Activated CD8-positive, alpha-beta memory T cell treated with anti-CD3 and anti-CD28 coated beads, Interleukin-2, amount 50 U/mL, for 24 hours (primary cell): ENCODE data around the gene KIFC3.
"Not testable (repeated sequence)": the region's sequence is repeated elsewhere in the genome, so short reads cannot be mapped to it uniquely, and the experiment has no call there.

Experiments used
- DNase-seq: peaks from one replicate; pipeline ENCODE4 v3.0.0-alpha.2; 2020; ENCODE audit errors: extremely low read depth

Gene KIFC3

DNA sequence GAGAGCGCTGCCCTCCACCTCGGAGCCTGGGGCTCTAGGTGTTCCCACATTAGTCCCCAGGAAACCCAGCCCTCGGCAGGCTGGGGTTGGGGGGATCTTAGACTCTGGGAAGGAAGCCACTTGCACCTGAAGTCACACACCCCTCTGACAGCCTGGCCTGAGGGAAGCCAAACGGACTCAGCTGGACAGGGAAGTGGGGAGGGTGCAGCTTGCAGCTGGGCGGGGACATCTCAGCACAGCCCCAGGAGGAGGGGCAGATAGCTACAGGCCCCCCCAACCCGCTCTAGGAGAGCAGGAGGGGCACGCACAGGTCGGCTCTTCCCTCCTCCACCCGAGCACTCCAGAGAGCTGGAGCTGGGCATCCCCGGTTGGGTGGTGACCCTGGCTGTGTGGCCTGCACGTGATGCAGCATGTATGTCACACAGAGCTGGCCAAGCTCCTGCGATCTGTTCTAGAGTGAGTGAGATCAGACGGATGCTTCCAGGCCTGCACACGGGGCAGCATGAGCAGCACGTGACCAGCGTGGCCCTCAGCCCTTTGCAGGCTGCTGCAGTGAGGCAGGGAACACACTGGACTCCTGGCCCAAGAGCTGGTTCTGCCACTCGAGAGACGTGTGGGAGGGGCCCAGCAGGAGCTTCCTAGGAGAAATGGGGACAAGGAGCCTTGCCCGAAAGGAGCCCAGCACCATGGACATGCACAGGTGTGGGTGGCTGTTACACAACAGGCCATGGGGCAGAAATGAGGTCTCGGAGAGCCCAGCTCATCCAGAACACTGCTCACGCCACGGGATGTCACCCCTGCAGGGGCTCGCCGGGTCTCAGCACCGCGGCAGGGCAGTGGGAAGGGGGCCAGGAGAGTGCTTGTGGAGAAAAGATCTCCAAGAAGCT, 15.4 kb downstream of the KIFC3 start:
- DNase-seq: no peak

DNA sequence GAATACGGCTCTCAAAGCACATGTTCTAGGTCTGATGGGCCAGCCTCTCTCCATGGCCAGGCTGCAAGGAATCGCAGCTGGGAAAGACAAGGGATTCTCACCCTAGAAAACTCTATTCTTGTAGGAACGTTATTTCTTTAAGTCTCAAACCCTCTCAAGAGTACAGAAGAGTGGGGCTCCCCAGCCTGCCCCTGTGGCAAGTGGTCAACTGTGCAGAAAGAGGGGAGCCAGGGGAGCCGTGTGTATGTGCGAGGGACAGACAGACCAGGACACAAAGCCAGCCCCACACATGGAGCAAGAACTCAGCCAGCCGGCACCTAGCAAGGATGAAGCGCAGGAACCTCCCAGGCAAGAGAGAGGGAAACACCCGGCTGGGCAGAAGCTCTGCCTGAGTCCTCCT, 16.4 kb downstream of the KIFC3 start:
- DNase-seq: no peak

DNA sequence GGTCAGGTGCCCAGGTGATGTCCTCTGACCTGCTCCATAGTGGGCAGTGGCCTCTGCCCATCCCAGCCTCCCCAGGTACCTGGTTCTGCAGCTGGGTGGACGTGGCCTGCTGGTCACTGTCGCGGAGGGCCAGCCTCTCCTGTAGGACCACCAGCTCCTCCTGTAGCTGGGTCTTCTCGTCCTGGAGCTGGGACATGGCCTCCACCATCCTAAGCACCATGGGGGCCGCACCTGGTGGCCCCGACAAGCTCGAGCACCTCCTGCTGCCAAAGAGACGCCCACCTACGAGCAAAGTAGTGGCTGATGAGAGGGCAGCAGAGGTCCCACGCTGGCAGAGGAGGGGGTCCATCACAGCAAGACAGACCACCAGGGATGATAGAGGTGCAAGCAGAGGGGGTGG, 16.9 kb downstream of the KIFC3 start:
- DNase-seq: no peak

DNA sequence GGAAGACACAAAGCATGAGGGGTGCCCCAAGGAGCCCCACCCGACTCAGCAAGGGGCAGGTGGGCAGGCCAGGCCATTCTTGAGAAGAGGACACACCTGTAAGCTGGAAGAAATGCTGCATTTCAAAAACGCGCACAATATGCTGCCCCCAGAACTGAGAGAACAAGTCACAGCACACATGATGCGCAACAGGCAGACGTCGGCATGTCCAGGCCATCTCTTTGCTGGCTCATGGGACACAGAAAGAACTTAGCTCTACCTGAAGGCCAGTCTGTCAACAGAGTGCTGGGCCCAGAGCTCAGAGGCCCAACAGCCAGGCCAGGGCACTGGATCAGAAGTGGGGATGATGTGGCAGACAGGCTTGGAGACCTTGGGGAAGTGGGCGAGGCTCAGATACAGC, 18.0 kb downstream of the KIFC3 start:
- DNase-seq: no peak

DNA sequence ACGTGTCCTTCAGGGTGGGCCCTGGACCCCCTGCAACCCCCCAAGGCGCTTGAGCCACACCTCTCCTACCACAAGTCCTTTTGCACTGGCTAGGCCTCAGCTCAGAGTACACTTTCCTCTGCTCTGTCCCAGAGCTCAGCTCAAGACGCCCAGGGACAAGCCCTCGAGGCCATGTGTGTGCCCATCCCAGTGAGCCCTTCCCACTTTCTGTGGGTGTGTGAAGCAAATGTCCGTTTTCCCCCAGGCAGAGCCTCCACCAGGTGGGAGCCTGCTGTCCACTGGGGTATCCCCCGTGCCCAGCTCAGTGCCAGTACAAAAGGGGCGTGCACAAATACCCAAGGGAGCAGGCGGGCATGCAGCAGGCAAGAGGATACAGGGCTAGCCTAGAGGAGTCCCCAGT, 18.4 kb downstream of the KIFC3 start:
- DNase-seq: no peak

DNA sequence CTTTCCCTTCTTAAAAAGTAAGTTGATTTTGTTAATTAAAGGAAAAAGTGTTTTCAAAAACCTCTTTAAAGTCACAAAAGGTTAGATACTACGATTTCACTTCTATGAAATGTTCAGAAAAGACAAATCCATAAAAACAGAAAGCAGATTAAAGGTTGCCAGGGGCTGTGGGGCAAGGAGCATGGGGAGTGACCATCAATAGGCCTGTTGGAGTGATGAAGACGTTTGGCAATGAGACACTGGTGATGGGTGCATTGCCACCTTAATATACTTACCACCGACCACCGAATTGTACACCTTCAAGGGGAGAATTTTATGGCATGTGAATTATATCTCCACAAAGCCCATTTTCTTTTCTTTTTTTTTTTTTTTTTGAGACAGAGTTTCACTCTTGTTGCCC, 19.2 kb downstream of the KIFC3 start:
- DNase-seq: no peak

DNA sequence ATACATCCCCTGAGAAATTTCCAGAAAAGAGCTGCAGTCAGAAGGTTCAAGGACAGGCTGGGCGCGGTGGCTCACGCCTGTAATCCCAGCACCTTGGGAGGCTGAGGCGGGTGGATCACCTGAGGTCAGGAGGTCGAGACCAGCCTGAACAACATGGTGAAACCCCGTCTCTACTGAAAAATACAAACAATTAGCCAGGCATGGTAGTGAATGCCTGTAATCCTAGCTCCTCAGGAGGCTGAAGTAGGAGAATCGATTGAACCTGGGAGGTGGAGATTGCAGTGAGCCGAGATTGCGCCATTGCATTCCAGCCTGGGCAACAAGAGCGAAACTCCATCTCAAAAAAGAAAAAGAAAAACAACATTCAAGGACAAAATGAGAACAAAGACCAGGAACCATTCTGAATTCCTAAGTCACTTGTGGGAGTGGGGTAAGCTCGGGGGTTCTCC, 19.7 kb downstream of the KIFC3 start:
- not testable (repeated sequence) for DNase-seq

DNA sequence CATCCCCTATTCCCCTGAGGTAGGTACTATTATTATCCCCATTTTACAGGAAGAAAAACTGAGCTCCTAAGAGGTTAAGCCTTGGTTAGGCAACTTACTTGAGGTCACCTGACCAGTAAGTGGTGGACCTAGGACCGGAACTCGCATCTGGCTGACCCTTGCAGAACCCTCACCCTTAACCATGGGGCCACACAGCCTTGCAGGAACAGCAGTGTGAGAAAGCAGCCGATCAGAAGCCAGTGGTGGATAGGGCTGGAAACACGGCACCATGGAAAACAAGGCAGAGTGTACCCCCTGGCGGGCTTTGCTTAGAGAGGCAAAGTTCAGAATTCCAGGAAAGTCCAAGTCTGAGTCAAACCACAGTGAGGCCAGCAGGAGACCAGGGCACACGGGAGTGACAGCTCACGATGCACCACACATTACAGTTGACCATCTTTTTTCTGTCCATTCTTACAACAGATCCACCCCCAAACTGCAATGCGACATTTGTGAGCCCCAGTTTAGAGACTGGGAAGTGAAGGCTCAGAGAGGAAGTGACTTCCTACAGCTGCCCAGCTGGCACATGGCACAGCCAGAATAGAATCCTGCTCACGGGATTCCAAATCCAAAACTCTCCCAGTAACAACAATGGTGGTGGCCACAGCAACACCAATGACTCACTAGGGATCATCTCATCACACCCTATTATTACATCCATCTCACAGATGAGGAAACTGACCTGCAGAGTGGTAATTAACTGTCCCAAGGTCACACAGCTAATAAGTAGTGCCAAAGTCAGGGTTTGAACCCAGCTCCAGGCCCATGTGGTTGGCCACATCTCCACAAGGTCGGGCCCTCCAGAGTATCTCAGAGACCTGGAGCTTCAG, 20.3 kb downstream of the KIFC3 start:
- DNase-seq: no peak

DNA sequence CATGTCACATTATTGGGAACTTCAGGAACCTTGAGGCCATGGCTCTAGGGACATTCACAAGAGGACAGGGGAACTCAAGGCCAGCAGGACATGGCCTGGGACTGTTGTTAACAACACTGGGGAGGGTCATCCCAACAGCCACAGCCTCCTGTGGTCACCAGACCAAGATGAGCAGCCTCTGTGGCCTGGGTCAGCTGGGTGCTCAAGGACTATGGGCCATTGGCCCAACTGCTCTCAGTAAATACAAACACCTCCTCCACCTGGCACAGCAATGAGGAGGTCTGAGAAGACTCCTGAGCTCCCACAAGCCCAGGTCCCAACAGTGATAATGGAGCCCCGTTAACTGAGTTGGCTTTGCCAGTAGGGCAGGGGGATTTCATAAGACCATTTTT, 20.9 kb downstream of the KIFC3 start:
- DNase-seq: no peak

DNA sequence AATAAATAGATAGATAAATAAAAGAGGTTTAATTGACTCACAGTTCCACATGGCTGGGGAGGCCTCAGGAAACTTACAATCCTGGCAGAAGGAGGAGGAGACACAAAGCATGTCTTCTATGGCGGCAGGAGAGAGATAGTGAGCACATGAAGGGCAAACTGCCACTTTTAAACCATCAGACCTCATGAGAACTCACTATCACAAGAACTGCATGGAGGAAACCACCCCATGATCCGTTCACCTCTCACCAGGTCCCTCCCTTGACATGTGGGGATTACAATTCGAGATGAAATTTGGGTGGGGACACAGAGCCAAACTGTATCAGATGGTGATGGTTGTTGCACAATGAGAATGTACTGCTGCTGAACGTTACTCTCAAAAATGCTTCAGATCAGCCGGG, 22.5 kb downstream of the KIFC3 start:
- DNase-seq: not testable (repeated sequence)

DNA sequence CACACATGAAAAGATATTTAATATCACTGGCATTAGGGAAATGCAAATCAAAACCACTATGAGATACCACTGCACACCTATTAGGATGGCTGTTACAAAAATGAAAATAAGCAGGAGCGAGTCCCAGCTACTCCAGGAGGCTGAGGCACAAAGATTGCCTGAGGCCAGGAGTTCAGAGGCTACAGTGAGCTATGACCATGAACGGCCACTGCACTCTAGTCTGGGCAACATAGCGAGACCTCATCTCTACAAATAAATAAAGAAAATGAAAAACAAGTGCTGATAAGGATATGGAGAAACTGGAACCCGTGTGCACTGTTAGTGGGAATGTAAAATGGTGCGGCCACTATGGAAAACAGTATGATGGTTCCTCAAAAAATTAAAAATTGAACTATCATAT, 23.6 kb downstream of the KIFC3 start:
- DNase-seq: no peak

DNA sequence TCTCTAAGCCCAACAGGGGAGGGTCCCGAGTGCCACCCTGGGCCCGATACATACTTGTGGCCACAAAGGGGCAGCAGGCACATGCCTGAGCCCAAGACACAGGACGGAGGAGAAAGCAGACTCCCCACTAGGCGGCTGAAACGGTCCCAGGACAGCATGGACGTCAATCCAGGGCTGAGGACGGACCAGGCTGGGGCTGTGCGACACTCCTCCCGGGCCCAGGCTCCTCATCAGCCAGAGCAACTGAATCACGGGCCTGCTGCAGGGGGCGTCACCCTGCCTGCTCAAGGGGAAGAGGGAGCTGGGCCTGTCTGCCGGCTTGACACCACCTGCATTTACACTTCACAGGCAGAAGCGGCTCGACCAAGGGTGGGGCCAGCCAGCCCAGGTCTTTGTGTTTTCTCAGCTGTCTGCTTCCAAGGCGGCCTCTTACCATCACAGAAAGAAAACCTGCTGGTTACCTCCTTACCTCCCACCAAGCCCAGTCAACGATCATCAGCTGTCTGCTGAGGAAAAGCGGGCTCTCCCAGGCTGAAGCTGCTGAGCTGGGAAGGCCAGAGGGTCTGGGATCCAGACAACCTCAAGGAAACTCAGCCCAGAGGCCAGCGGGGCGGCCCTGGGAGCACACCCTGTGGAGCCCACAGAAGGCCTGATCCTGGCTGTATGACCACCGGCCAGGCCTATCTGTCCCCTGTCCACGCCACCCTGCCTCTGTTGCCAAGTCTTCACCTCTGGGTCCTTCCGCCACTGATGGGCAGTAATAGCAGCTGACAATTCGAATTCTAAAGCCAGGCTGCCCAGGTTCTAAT, 26.4 kb downstream of the KIFC3 start:
- no peak for DNase-seq

DNA sequence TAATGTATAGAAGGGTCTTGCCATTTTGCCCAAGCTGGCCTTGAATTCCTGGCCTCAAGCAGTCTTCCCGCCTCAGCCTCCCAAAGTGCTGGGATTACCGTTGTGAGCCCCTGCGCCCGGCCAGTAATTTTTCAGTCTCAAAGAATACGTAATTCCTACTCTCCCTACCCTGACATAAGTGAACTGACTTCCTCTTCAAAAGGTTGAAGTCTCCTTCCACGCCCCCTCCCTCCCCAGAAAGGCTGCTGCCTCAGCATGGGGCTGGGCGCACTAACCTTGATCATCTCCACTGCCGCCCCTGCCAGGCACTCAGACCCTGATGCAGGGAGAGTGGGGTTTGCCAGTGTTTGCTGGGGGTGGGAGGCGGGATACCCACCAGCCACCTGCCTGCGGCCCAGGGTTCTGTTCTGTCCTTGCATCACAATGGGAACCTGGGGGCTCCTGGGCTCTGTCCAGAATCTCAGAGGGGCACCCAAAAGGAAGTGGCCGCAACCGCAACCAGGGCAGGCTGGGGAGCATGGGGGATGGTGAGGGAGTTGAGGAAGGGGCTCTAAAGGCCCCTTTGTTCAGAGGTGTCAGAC, 27.5 kb downstream of the KIFC3 start:
- no peak for DNase-seq

DNA sequence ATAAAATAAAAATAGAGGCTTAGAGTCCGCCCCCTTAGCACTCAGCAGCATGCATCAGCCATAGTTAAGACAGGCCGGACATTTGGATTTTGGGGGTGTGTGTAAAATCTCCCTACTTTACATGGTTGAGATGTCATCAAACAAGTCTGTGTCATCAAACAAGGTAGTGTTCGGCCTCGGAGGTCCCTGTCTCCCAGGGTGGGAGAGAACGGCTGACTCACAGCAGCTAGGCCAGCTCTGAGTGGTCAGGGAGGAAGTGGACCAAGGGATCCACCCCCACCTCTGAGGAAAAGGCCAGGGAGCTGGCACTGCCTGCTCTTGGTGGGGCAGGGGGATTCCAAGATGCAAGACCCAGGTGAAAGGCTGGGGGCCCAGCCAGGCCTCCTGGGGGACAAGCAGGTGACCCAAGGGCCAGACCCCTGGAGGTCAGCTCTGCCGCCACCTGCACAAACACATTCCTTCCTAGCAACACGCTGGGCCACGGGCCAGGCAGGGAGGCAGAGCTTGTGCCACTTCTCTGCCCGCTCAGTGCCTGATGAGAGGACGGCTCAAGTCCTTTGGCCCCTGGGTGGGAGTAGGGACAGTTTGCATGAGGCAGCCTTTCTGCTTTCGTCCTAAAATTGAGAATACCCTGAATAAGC, 28.5 kb downstream of the KIFC3 start:
- DNase-seq: no peak

DNA sequence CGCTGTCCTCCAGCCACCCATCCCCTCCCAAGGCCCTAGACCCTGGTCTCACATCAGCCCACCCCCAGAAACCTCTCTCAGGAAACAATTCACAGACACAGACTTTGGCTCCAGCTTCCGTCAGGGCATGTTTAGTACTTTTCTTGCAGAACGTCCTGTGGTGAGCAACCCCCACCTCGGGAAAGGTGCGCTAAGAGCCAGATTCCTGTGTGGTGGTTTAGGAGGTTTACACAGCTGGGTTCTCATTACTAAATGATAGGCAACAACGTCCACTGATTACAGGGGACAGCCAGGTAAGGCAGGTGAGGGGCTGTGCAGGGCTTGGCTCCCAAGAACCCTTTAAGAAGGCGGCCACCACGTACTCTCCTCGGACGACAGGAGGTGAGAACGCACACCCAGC, 29.3 kb downstream of the KIFC3 start:
- no peak for DNase-seq

DNA sequence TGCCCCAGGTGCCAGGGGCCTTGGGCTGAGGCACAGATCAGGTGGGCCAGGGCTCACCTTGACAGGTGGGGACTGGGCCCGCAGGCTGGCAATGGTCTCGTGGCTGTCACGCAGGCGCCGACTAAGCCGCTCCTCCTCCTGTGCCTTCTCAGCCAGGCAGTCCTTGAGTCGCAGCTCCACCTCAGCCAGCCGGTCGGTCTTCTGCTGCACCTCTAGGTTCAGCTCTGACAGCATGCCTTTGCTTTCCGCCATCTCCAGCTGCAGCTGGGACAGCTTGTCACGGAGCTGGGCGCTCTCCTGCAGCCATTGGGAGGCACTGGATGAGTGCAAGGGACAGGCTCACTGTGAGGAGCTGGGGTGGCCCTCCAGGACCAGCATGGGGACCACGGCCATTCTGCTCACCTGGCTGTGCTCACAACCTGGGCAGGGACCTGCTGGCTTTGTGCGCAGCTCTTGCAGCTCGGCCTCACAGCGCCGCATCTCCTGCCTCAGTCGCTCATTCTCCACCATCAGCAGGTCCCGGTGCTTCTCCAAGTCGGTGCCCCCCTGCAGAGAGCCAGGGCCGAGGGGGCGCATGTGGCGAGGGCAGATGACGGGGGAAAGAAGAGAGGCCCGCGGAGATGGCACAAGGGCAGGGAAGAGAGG, 31.0 kb downstream of the KIFC3 start:
- DNase-seq: no peak

DNA sequence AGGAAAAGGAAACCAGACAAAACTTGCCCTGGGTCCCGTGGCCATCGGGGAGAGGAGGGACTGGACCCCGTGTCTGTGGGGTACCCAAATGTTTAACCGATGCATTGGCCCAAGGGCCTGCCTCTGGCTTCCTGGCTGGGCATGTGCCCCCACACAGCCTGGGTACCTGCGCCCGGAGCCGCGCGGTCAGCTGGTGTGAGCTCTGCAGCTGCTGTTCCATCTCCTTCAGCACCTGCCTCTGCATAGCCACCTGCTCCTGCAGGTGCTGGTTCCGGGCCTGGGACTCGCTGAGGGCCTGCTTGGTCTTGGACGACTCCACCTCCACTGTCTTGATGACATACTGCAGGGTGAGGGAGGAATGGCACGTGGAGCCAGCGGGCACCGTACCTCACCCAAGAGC, 31.9 kb downstream of the KIFC3 start:
- no peak for DNase-seq

DNA sequence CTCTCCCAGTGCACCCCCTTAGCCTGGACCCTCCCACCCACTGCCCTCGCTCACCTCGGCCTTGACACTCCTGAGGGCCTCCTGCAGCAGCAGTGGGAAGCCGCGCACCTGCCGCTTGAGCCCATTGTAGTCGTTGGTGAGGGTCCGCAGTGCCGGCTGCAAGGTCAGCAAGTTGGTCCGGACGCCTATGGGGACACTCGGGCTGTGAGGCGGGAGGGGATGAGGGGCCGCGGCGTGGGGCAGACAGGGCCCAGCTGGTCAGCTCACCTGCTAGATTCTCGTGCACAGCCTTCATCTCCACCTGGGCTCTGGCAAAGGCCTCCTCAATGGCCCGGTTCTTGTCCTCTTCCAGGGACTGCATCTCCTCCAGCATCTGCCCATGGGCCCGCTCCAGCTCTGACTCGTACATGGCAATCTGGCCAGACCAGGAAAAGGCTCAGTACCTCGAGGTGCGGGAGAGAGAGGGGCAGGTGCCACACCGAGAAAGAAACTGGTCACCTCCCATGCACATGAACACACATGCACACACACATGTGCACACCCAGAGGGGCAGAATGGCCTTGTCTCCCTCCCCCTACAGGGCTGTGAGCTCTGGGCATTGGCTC, 32.6 kb downstream of the KIFC3 start:
- no peak for DNase-seq

DNA sequence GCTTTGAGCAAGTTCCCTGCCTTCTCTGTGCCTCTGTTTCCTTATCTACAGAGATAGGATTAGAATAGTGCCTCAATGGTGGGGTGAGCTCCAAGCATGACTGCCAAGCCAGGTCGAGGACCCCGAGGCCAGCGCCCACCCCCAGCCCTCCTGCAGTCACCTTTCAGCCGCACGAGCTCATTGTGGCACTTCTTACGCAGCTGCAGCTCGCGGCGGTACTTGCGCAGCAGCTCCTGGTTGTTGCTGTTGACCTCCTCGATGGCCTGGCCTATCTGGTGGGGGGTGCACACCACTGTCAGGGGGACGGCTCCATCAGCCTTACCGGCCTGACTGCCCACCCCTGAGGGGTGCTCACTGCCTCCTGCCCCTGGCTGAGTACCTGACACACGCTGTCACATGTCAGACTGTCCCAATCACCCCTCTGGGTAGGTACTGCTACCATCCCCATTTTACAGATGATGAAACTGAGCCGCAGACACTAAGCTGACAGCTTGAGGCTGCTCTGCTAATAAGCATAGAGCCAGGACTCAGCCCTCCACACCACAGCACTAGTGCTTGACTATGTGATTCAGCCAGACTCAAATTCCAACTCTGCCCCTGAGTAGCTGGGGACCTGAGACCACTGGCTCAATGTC, 35.5 kb downstream of the KIFC3 start:
- no peak for DNase-seq
